ENCODE measurements around the gene VAMP4.

- TF ChIP-seq, protein P1, sequence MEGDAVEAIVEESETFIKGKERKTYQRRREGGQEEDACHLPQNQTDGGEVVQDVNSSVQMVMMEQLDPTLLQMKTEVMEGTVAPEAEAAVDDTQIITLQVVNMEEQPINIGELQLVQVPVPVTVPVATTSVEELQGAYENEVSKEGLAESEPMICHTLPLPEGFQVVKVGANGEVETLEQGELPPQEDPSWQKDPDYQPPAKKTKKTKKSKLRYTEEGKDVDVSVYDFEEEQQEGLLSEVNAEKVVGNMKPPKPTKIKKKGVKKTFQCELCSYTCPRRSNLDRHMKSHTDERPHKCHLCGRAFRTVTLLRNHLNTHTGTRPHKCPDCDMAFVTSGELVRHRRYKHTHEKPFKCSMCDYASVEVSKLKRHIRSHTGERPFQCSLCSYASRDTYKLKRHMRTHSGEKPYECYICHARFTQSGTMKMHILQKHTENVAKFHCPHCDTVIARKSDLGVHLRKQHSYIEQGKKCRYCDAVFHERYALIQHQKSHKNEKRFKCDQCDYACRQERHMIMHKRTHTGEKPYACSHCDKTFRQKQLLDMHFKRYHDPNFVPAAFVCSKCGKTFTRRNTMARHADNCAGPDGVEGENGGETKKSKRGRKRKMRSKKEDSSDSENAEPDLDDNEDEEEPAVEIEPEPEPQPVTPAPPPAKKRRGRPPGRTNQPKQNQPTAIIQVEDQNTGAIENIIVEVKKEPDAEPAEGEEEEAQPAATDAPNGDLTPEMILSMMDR (IDR thresholded peaks at IDR 0.05 in 8 of 11, conservative IDR thresholded peaks at IDR 0.05 in 3 of 11) = no peak
- TF ChIP-seq POLR2A (IDR thresholded peaks at IDR 0.05) (no peak), POLR2AphosphoS5 (IDR thresholded peaks at IDR 0.05) (no peak)
Observed at GRCh38 chr1:171676823-171677222, 65.0 kb downstream of the VAMP4 start.
